GM12873 (cell line): ENCODE data around the gene PIK3R3.

Experiments
- TF ChIP-seq, protein P1 (sequence below): IDR thresholded peaks from 2 replicates; pipeline ENCODE4 v1.5.1; 2012; ENCODE audit warnings: low read depth, mild to moderate bottlenecking, moderate library complexity, low read length, control low read depth; ENCODE audit not compliant: insufficient read depth; ENCODE audit errors: missing control alignments

PIK3R3 gene

DNA sequence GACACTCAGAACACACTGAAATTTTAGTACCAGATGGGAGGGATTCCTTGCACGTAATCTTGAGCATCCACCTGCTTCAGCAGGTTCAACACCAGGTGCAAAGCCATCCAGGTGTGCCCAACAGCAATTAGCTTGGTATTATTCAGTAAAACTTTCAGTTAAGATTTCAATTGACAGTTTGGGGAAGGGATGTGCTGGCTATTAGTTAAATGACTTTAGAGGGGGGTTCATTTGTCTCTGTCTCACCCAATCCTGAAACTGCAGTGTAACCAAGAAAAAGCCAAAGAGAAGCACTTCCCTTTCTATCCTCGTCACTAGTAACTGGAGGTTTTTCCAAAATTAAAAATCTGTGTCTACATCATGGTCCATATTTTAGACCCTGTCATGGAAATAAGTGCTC lies 90.9 kb downstream of the PIK3R3 start:
- TF ChIP-seq, protein P1, sequence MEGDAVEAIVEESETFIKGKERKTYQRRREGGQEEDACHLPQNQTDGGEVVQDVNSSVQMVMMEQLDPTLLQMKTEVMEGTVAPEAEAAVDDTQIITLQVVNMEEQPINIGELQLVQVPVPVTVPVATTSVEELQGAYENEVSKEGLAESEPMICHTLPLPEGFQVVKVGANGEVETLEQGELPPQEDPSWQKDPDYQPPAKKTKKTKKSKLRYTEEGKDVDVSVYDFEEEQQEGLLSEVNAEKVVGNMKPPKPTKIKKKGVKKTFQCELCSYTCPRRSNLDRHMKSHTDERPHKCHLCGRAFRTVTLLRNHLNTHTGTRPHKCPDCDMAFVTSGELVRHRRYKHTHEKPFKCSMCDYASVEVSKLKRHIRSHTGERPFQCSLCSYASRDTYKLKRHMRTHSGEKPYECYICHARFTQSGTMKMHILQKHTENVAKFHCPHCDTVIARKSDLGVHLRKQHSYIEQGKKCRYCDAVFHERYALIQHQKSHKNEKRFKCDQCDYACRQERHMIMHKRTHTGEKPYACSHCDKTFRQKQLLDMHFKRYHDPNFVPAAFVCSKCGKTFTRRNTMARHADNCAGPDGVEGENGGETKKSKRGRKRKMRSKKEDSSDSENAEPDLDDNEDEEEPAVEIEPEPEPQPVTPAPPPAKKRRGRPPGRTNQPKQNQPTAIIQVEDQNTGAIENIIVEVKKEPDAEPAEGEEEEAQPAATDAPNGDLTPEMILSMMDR: no peak

DNA sequence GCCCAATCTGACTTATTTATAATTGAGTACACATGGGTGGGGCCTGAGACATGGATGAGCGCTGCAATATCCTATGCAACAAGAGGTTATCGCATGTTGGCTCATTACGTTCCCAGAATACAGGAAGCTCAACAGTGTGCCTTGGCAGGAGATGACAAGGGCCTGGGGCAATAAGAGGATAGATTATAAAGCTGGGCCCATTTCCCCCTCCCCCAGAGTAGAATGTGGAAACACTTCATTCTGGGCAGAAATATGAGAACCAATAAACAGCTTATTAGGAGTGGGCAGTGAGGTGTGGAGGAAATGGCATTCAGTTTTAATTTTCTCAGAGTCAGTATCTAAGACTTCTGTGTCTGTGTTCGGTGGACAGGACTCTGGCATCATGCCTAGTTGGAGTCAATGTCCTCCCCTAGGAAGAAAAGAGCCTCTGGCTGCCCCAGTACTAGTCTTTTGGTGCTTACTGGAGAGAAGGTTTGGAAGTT lies 92.8 kb downstream of the PIK3R3 start:
- TF ChIP-seq, protein P1: no peak

DNA sequence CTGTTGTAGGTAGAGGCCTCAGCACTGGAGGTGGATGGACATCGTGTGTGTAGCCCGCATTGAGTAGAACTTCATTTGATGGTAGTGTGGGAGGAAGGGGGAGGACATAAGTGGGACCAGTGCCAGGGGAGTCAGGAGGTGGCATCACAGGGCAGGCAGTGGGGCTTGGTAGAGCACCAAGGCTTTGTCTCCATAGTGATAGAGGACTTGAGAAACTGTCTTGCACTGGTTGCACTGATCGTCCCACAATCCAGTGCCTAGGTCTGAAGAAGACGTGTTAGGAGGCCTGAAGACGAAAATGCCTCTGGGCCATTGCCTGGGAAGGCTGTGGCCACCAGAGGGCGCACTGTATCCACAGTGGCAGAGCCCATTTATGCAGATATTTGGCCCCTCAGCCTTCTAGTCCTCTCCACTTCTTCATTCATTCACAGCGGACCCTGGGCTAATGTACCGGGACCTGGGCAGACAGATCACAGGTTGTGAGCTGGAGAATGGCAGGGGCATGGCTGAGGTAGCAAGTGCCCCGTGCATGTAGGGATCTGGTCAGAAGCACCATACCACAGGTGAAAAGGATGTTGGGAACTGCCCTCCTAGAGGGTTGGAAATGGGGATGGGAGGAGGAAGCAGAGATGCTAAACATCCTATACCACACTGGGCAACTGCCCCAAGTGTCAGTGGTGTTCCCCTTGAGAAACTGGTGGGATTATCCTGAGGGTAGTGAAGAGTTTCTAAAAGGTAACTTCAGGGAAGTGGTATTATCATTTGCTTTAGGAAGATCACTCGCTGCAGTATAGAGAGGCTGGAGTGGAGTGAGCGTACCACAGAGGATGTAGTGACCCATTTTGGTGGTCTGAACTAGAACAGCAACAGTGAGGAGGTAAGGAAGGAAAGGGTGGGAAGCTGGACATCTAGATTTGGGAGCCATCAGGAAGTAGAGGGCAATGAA lies 95.3 kb downstream of the PIK3R3 start:
- TF ChIP-seq, protein P1: peak; percentile 98

DNA sequence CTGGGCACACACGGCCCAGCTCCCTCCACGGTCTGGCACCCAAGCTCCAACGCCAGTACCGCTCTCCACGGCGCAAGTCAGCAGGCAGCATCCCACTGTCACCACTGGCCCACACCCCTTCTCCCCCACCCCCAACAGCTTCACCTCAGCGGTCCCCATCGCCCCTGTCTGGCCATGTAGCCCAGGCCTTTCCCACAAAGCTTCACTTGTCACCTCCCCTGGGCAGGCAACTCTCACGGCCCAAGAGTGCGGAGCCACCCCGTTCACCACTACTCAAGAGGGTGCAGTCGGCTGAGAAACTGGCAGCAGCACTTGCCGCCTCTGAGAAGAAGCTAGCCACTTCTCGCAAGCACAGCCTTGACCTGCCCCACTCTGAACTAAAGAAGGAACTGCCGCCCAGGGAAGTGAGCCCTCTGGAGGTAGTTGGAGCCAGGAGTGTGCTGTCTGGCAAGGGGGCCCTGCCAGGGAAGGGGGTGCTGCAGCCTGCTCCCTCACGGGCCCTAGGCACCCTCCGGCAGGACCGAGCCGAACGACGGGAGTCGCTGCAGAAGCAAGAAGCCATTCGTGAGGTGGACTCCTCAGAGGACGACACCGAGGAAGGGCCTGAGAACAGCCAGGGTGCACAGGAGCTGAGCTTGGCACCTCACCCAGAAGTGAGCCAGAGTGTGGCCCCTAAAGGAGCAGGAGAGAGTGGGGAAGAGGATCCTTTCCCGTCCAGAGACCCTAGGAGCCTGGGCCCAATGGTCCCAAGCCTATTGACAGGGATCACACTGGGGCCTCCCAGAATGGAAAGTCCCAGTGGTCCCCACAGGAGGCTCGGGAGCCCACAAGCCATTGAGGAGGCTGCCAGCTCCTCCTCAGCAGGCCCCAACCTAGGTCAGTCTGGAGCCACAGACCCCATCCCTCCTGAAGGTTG lies 97.6 kb downstream of the PIK3R3 start:
- TF ChIP-seq, protein P1: no peak

DNA sequence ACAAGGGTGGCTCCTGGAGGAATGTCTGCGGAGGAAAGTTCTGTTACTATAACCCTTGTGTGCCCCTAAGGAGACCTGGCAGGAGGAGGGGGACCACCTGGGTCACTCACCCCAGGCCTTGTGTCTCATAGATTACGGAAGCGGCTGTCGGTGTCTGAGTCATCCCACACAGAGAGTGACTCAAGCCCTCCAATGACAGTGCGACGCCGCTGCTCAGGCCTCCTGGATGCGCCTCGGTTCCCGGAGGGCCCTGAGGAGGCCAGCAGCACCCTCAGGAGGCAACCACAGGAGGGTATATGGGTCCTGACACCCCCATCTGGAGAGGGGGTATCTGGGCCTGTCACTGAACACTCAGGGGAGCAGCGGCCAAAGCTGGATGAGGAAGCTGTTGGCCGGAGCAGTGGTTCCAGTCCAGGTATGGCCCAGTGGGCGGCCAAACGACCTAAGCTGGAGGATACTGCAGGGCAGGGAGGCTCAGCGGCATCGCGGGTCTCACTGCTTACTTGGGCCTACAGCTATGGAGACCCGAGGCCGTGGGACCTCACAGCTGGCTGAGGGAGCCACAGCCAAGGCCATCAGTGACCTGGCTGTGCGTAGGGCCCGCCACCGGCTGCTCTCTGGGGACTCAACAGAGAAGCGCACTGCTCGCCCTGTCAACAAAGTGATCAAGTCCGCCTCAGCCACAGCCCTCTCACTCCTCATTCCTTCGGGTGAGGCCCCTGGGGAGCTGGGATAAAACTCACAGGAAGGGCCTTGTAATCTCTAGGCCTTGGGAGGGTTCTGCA lies 101.4 kb downstream of the PIK3R3 start:
- TF ChIP-seq, protein P1: no peak

DNA sequence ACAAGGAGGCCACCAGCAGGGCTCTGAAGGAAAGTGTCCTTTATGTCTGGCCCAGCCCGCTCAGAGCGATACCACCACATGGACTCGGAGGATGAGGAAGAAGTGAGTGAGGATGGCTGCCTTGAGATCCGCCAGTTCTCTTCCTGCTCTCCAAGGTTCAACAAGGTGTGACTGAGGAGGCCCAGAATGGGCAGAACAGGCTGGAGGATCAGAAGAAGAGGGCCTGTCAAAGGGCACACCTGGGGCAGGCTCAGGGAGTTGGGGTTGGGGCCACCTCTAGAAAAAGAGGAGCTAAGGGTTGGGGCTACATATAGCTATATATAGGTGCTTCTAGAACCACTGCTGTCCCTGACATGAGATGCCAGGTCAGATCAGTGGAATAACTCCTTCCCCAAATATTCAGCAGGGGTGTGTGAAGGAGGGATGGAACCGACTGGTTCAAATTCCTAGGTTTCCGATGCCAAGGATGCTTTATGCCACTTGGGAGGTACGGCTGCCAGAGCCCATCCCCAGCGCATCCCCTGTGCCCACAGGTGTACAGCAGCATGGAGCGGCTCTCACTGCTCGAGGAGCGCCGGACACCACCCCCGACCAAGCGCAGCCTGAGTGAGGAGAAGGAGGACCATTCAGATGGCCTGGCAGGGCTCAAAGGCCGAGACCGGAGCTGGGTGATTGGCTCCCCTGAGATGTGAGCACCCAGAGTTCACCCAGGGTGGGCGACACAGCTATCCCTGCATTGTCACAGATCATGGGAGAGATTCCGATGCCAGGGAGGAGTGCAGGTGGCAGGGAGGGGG lies 102.2 kb downstream of the PIK3R3 start:
- TF ChIP-seq, protein P1: no peak
